ENCODE measurements around the gene SLC19A1. TPM values are rescaled to one million over a fixed set of nuclear protein-coding genes. Genes with fewer than 3 reads are reported as not detected.
A peak's percentile ranks its signal among the peaks of the same experiment; 100 is the strongest.

SLC19A1 gene
- total RNA-seq, 3 donors from 2014 or later = 5.6 to 6.7 (median 6.6) TPM

DNA sequence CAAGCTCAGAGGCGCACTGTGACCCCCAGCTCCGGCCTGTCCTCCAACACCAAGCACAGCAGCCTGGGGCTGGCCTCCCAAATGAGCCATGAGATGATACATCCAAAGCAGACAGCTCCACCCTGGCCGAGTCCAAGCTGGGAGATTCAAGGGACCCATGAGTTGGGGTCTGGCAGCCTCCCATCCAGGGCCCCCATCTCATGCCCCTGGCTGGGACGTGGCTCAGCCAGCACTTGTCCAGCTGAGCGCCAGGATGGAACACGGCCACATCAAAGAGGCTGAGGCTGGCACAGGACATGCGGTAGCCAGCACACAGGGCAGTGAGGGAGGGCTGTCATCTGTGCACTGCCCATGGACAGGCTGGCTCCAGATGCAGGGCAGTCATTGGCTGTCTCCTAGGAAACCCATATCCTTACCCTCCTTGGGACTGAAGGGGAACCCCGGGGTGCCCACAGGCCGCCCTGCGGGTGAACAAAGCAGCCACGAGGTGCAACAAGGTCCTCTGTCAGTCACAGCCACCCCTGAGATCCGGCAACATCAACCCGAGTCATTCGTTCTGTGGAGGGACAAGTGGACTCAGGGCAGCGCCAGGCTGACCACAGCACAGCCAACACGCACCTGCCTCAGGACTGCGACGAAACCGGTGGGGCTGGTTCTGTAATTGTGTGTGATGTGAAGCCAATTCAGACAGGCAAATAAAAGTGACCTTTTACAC, 29.1 kb downstream of the SLC19A1 start:
- peak; percentile 81 to 82 for DNase-seq (ENCODE audit: low spot score in 2 of 2)
- H3K36me3 ChIP-seq = no peaks in the 10 kb centered on the region

DNA sequence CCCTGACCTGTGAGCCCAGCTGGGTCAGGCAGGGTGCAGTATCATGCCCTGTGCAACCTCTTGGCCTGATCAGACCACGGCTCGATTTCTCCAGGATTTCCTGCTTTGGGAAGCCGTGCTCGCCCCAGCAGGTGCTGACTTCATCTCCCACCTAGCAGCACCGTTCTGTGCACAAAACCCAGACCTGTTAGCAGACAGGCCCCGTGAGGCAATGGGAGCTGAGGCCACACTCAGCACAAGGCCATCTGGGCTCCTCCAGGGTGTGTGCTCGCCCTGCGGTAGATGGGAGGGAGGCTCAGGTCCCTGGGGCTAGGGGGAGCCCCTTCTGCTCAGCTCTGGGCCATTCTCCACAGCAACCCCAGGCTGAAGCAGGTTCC, 29.6 kb downstream of the SLC19A1 start:
- intact Hi-C loops (cut with DNase I; ENCODE audit: low total_unique reads) = no loop called here
- Histone ChIP-seq H3K27ac (peak overlapping the region; percentile 76 to 85), H3K9me3 (no peaks in the 10 kb centered on the region), H3K4me1 (peaks cover 0 to 20% of the 10 kb centered on the region in 2 donors), H3K36me3 (no peaks in the 10 kb centered on the region), H3K27me3 (no peaks in the 10 kb centered on the region), H3K4me3 (no peak overlapping the region)
- no peak for DNase-seq (ENCODE audit: low spot score in 2 of 2)
- no peak for TF ChIP-seq POLR2AphosphoS5 (IDR thresholded peaks at IDR 0.05)
- TF ChIP-seq, protein P1, sequence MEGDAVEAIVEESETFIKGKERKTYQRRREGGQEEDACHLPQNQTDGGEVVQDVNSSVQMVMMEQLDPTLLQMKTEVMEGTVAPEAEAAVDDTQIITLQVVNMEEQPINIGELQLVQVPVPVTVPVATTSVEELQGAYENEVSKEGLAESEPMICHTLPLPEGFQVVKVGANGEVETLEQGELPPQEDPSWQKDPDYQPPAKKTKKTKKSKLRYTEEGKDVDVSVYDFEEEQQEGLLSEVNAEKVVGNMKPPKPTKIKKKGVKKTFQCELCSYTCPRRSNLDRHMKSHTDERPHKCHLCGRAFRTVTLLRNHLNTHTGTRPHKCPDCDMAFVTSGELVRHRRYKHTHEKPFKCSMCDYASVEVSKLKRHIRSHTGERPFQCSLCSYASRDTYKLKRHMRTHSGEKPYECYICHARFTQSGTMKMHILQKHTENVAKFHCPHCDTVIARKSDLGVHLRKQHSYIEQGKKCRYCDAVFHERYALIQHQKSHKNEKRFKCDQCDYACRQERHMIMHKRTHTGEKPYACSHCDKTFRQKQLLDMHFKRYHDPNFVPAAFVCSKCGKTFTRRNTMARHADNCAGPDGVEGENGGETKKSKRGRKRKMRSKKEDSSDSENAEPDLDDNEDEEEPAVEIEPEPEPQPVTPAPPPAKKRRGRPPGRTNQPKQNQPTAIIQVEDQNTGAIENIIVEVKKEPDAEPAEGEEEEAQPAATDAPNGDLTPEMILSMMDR (IDR thresholded peaks at IDR 0.05) = no peak
- no peak for TF ChIP-seq POLR2A (IDR thresholded peaks at IDR 0.05)

More for the DNA sequence above, 29.1 kb downstream of the SLC19A1 start:
- peak overlapping the region in 1 of 3 donors; percentile 5 for H3K4me3 ChIP-seq
- peak overlapping the region; percentile 76 to 85 for H3K27ac ChIP-seq
- peaks cover 0 to 20% of the 10 kb centered on the region in 2 donors for H3K4me1 ChIP-seq
- intact Hi-C loops (cut with DNase I; ENCODE audit: low total_unique reads) = no loop called here
- no peaks in the 10 kb centered on the region for H3K9me3 ChIP-seq
- H3K27me3 ChIP-seq = no peaks in the 10 kb centered on the region
- TF ChIP-seq POLR2AphosphoS5 (IDR thresholded peaks at IDR 0.05) = peak in 2 of 3 donors; percentile 12 to 40
- TF ChIP-seq, protein P1 (IDR thresholded peaks at IDR 0.05) = no peak

DNA sequence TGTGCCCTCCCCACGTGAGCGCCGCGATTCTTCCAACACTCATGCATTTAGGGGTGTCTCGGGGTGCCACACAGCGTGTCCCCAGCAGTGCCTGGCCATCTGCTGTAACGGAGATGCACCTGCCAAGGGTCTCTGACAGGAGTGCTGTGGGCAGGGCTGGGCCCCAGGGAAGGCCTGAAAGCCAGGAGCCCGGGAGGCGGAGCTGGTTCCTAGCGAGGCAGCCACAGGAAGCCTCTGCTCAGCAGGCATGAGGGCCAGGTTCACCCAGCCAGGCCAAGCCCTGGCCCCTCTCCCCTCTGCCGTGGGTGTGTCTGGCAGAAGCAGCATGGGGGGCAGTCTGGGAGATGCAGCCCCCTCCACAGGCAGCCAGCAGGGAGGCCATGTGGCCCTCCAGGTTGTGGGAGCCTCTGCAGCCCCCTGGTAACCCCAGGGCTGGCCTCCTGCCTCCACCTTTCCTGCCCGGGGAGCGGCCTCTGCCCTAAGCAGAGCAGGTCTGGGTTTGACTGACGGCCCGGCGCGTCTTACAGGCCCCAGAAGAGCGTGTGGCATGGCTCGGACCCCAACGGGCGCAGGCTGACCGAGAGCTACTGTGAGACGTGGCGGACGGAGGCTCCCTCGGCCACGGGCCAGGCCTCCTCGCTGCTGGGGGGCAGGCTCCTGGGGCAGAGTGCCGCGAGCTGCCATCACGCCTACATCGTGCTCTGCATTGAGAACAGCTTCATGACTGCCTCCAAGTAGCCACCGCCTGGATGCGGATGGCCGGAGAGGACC, 30.4 kb downstream of the SLC19A1 start:
- no peak for DNase-seq (ENCODE audit: low spot score in 2 of 2)
- Histone ChIP-seq H3K36me3 (no peaks in the 10 kb centered on the region), H3K9me3 (no peaks in the 10 kb centered on the region), H3K4me3 (no peak overlapping the region), H3K27ac (peak overlapping the region; percentile 8 to 76), H3K27me3 (no peaks in the 10 kb centered on the region), H3K4me1 (peaks cover 0 to 20% of the 10 kb centered on the region in 2 donors)
- intact Hi-C loops (cut with DNase I; ENCODE audit: low total_unique reads) = no loop called here
- TF ChIP-seq POLR2AphosphoS5 (IDR thresholded peaks at IDR 0.05) = no peak

DNA sequence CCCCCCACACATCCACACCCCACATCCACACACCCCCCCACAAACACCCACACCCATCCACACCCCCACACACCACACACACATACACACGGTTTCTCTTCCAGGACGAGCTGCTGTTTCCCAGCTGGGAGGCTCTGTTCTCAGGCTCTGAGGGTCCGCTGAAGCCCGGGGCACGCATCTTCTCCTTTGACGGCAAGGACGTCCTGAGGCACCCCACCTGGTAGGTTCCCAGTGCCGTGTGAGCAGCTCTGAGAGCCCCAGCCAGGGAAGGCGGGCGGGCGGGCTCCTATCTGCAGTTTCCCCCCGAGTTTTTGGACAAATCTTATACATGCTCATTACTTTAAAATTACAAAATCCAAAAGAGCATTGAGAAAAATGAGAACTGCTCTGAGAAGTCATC, 31.2 kb downstream of the SLC19A1 start:
- no peak for DNase-seq (ENCODE audit: low spot score in 2 of 2)
- no peaks in the 10 kb centered on the region for H3K27me3 ChIP-seq
- no peak for TF ChIP-seq POLR2AphosphoS5 (IDR thresholded peaks at IDR 0.05)
- TF ChIP-seq POLR2A (IDR thresholded peaks at IDR 0.05) = no peak
- TF ChIP-seq, protein P1 (IDR thresholded peaks at IDR 0.05) = no peak
- no peaks in the 10 kb centered on the region for H3K9me3 ChIP-seq
- H3K4me1 ChIP-seq = peaks cover 0 to 20% of the 10 kb centered on the region in 2 donors
- no peaks in the 10 kb centered on the region for H3K36me3 ChIP-seq
- no peak overlapping the region for H3K27ac ChIP-seq
- no peak overlapping the region for H3K4me3 ChIP-seq
- intact Hi-C loops (cut with DNase I; ENCODE audit: low total_unique reads) = no loop called here

DNA sequence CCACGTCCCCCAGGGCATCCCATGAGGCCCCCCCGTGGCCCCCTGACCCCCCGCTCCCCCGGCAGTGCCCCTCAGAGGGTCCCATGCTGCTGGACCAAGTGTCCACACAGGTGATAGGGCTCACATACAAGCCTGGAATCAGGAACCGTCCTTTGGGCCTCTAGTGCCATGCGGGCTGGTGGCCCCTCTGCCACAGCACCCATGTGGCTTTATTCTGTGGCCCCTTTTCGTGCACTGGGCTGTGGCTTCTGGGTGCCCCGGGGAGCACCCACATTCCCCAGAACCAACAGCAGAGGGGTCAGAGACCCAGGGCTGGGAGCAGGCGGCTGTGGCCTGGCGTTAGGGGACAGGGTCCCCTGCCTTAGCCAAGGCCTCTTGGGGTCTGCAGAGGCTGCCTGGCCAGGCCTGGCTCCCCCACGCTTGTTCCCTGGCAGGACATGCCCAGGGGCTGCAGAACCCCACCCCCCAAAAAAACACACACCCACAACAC, 31.7 kb downstream of the SLC19A1 start:
- no peak for TF ChIP-seq POLR2A (IDR thresholded peaks at IDR 0.05)

More for the DNA sequence above, 31.7 kb downstream of the SLC19A1 start:
- no peak for DNase-seq (ENCODE audit: low spot score in 2 of 2)
- Histone ChIP-seq H3K36me3 (no peaks in the 10 kb centered on the region), H3K4me3 (no peak overlapping the region), H3K27me3 (no peaks in the 10 kb centered on the region), H3K27ac (no peak overlapping the region), H3K4me1 (peaks cover 0 to 20% of the 10 kb centered on the region in 2 donors), H3K9me3 (no peaks in the 10 kb centered on the region)
- intact Hi-C loops (cut with DNase I; ENCODE audit: low total_unique reads) = no loop called here
